Measurements from ENCODE around the gene CTDSPL.

DNA sequence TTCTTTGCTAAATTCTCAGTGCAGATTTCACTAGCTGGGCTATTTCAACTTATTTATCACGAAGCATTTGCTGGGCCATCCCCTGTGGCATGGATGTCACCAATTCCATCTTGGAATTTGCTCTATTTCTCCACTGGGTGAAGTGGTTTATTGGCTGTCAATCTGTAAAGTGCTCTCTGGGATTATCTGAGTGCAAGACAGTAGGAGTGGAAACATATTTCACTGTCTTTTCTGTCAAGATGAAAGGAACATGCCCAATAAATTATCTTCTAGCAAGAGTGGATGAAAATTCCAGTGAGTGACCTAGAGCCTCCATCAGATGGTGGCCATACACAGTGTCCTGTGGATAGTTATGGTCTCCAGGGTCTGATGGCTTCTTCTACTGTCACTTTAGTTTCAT, 25.1 kb upstream of the CTDSPL start:
- TF ChIP-seq, protein P1, sequence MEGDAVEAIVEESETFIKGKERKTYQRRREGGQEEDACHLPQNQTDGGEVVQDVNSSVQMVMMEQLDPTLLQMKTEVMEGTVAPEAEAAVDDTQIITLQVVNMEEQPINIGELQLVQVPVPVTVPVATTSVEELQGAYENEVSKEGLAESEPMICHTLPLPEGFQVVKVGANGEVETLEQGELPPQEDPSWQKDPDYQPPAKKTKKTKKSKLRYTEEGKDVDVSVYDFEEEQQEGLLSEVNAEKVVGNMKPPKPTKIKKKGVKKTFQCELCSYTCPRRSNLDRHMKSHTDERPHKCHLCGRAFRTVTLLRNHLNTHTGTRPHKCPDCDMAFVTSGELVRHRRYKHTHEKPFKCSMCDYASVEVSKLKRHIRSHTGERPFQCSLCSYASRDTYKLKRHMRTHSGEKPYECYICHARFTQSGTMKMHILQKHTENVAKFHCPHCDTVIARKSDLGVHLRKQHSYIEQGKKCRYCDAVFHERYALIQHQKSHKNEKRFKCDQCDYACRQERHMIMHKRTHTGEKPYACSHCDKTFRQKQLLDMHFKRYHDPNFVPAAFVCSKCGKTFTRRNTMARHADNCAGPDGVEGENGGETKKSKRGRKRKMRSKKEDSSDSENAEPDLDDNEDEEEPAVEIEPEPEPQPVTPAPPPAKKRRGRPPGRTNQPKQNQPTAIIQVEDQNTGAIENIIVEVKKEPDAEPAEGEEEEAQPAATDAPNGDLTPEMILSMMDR (IDR thresholded peaks at IDR 0.05): no peak
- TF ChIP-seq EZH2 (IDR thresholded peaks at IDR 0.05) (no peak), EZH2phosphoT487 (IDR thresholded peaks at IDR 0.05) (no peak)

Measured in neural progenitor cell (in vitro differentiated cells).